IMR-90 (cell line): Measurements from ENCODE around the gene AAMP. TPM values are rescaled to one million over a fixed set of nuclear protein-coding genes. Genes with fewer than 3 reads are reported as not detected.

ENCODE experiments used
- ATAC-seq: fragments of 200-7000 bp; cut with Tn5 transposase; 2 replicates; pipeline ENCODE4 v1.9.1; 2020; ENCODE audit warnings: low read depth, mild to moderate bottlenecking, moderate library complexity
- BruUV-seq: library from RNA; stranded (reverse); fragments of 400-500 nt; replicated peaks from 2 replicates; lab custom pipeline; 2021; lab: Mats Ljungman, UMichigan
- CTCF ChIA-PET: fragments of 300-600 bp; formaldehyde crosslinking; extraction: SDS; loops from one replicate; lab custom pipeline; 2021; ENCODE audit warnings: antibody characterized with exemption; lab: Yijun Ruan, JAX
- POLR2A ChIA-PET: fragments of 300-600 bp; sonication (Branson Sonifier 250); formaldehyde crosslinking; loops from one replicate; lab custom pipeline; 2022; ENCODE audit warnings: antibody characterized with exemption; ENCODE audit not compliant: unreplicated experiment; lab: Charles Lee
- DNase-seq: peaks from one replicate; pipeline ENCODE4 v3.0.0; 2013
- H2AFZ ChIP-seq: replicated peaks from 2 replicates; pipeline ENCODE3; 2013; ENCODE audit warnings: low read length, mild to moderate bottlenecking; ENCODE audit not compliant: poor library complexity
- H2AK5ac ChIP-seq: 2 replicates; pipeline ENCODE4 v1.6.1; 2013; ENCODE audit warnings: low read depth, low read length, inconsistent platforms
- H2AK9ac ChIP-seq: replicated peaks from 2 replicates; pipeline ENCODE3; 2013; ENCODE audit warnings: mild to moderate bottlenecking, low read depth, low read length, moderate library complexity; ENCODE audit not compliant: poor library complexity
- H2BK120ac ChIP-seq: 2 replicates; pipeline ENCODE4 v1.6.1; 2013; ENCODE audit warnings: low read depth, low read length, inconsistent platforms
- H2BK15ac ChIP-seq: 3 replicates; pipeline ENCODE4 v1.6.1; 2013; ENCODE audit warnings: low read depth, low read length, inconsistent platforms
- H2BK20ac ChIP-seq: 2 replicates; pipeline ENCODE4 v1.6.1; 2013; ENCODE audit warnings: low read depth, mild to moderate bottlenecking, inconsistent platforms, low read length, moderate library complexity
- H2BK5ac ChIP-seq: 2 replicates; pipeline ENCODE4 v1.6.1; 2013; ENCODE audit warnings: mild to moderate bottlenecking, low read depth, low read length, inconsistent platforms; ENCODE audit not compliant: poor library complexity, severe bottlenecking
- H3K14ac ChIP-seq: replicated peaks from 2 replicates; pipeline ENCODE4 v1.6.1; 2013; ENCODE audit warnings: low read depth, low read length, inconsistent platforms
- H3K18ac ChIP-seq: 2 replicates; pipeline ENCODE4 v1.6.1; 2013; ENCODE audit warnings: low read depth, low read length, control low read depth
- H3K23ac ChIP-seq: 2 replicates; pipeline ENCODE4 v1.6.1; 2013; ENCODE audit warnings: low read depth, low read length, inconsistent platforms
- H3K27ac ChIP-seq: 2 replicates; pipeline ENCODE4 v1.5.1; 2013; ENCODE audit warnings: mild to moderate bottlenecking, control low read depth, low read length; ENCODE audit not compliant: insufficient read depth
- H3K27me3 ChIP-seq: 2 replicates; pipeline ENCODE4 v1.6.1; 2013; ENCODE audit warnings: low read length; ENCODE audit not compliant: control insufficient read depth, insufficient read depth
- H3K36me3 ChIP-seq: 2 replicates; pipeline ENCODE4 v1.6.1; 2013; ENCODE audit warnings: low read length, mixed read lengths; ENCODE audit not compliant: control insufficient read depth, insufficient read depth
- H3K4ac ChIP-seq: 2 replicates; pipeline ENCODE4 v1.6.1; 2013; ENCODE audit warnings: low read depth, low read length, inconsistent platforms
- H3K4me1 ChIP-seq: 2 replicates; pipeline ENCODE4 v1.6.1; 2013; ENCODE audit warnings: low read length, mixed read lengths; ENCODE audit not compliant: control insufficient read depth, insufficient read depth
- H3K4me2 ChIP-seq: 2 replicates; pipeline ENCODE4 v1.6.1; 2013; ENCODE audit warnings: low read depth, mild to moderate bottlenecking, control low read depth, low read length, moderate library complexity
- H3K4me3 ChIP-seq: 2 replicates; pipeline ENCODE4 v1.5.1; 2013; ENCODE audit warnings: low read depth, mild to moderate bottlenecking, control low read depth, low read length, moderate library complexity; ENCODE audit not compliant: insufficient read depth
- H3K56ac ChIP-seq: 2 replicates; pipeline ENCODE4 v1.6.1; 2013; ENCODE audit warnings: low read length, inconsistent platforms; ENCODE audit not compliant: insufficient read depth; ENCODE audit errors: extremely low read depth
- H3K79me1 ChIP-seq, 2 experiments: 2 replicates each; pipeline ENCODE4 v1.6.1; 2013; ENCODE audit warnings: low read length in 2 of 2, inconsistent platforms in 1 of 2, low read depth in 1 of 2
- H3K9ac ChIP-seq: 2 replicates; pipeline ENCODE4 v1.6.1; 2013; ENCODE audit warnings: low read depth, low read length, control low read depth
- H3K9me1 ChIP-seq: 2 replicates; pipeline ENCODE4 v1.6.1; 2013; ENCODE audit warnings: low read length, inconsistent platforms; ENCODE audit not compliant: insufficient read depth
- H3K9me3 ChIP-seq: 2 replicates; pipeline ENCODE4 v1.6.1; 2013; ENCODE audit warnings: low read length; ENCODE audit not compliant: control insufficient read depth, insufficient read depth
- H4K20me1 ChIP-seq: 2 replicates; pipeline ENCODE4 v1.6.1; 2013; ENCODE audit warnings: low read length, inconsistent platforms; ENCODE audit not compliant: insufficient read depth
- H4K5ac ChIP-seq: 2 replicates; pipeline ENCODE4 v1.6.1; 2013; ENCODE audit warnings: mild to moderate bottlenecking, low read depth, low read length, control low read depth
- H4K8ac ChIP-seq, 2 experiments: 2 replicates each; pipeline ENCODE4 v1.6.1; 2013; ENCODE audit warnings: low read depth in 2 of 2, low read length in 2 of 2, control low read depth in 1 of 2, inconsistent platforms in 1 of 2
- H4K91ac ChIP-seq: 2 replicates; pipeline ENCODE4 v1.6.1; 2013; ENCODE audit warnings: low read depth, low read length, inconsistent platforms; ENCODE audit not compliant: insufficient read depth
- BHLHE40 ChIP-seq: fragments of 150-350 bp; IDR thresholded peaks from 2 replicates; pipeline ENCODE4 v1.6.1; 2016; ENCODE audit warnings: mild to moderate bottlenecking, low read depth, low read length
- FOS ChIP-seq: fragments of 150-350 bp; IDR thresholded peaks from 2 replicates; pipeline ENCODE4 v1.6.1; 2016; ENCODE audit warnings: low read depth, low read length
- MXI1 ChIP-seq: IDR thresholded peaks from 2 replicates; pipeline ENCODE4 v1.6.1; 2012; ENCODE audit warnings: low read depth, mild to moderate bottlenecking, low read length, moderate library complexity, borderline replicate concordance
- POLR2A ChIP-seq: IDR thresholded peaks from 2 replicates; pipeline ENCODE4 v1.6.1; 2012; ENCODE audit warnings: mild to moderate bottlenecking, low read depth, low read length
- WGBS, 2 experiments: methylation state at CpG; one replicate each; pipeline versions ENCODE4 v1.1.5 to v1.1.7; 2013; ENCODE audit warnings: missing lambda C conversion rate in 2 of 2; ENCODE audit not compliant: insufficient read length in 1 of 2; ENCODE audit errors: extremely low coverage in 2 of 2; 5-methylcytosine and 5-hydroxymethylcytosine counted together
- dilution Hi-C: fragments of 300-500 bp; cut with HindIII; formaldehyde crosslinking; loops from one replicate; pipeline ENCODE4 v1.14.3; 2018; ENCODE audit warnings: low sequenced_read_pairs; ENCODE audit not compliant: unreplicated experiment
- in situ Hi-C: fragments of 300-500 bp; cut with MboI; formaldehyde crosslinking; loops from 3 replicates; pipeline ENCODE4 v1.14.3; 2019; ENCODE audit warnings: low sequenced_read_pairs, inconsistent platforms, mixed read lengths
- intact Hi-C: fragments of 100-400 bp; cut with micrococcal nuclease; formaldehyde crosslinking; loops from 2 replicates; pipeline ENCODE4 v1.10.0; 2022
- polyA plus RNA-seq, 3 experiments: library from polyadenylated mRNA; depleted of rRNA; stranded (reverse); fragments of >200 nt; gene quantifications; 2 replicates each; pipeline ENCODE4 v1.2.3, GENCODE V29; 2012; ENCODE audit warnings: low replicate concordance in 1 of 3
- total RNA-seq: library from RNA; depleted of rRNA; stranded (reverse); fragments of >200 nt; gene quantifications from 2 replicates; pipeline ENCODE4 v1.2.3, GENCODE V29; 2012
- TF ChIP-seq, protein P1 (sequence below): fragments of 150-350 bp; IDR thresholded peaks from 2 replicates; pipeline ENCODE4 v1.6.1; 2017; ENCODE audit warnings: mild to moderate bottlenecking, antibody characterized with exemption, low read length, low read depth
- TF ChIP-seq, protein P2 (sequence below): fragments of 150-350 bp; IDR thresholded peaks from 2 replicates; pipeline ENCODE4 v1.6.1; 2016; ENCODE audit warnings: low read depth, mild to moderate bottlenecking, low read length, moderate library complexity, borderline replicate concordance

Gene AAMP
- total and polyA plus RNA-seq, 2 of the 4 experiments (the other 2 are of a cell fraction), result 104 to 112 TPM

DNA sequence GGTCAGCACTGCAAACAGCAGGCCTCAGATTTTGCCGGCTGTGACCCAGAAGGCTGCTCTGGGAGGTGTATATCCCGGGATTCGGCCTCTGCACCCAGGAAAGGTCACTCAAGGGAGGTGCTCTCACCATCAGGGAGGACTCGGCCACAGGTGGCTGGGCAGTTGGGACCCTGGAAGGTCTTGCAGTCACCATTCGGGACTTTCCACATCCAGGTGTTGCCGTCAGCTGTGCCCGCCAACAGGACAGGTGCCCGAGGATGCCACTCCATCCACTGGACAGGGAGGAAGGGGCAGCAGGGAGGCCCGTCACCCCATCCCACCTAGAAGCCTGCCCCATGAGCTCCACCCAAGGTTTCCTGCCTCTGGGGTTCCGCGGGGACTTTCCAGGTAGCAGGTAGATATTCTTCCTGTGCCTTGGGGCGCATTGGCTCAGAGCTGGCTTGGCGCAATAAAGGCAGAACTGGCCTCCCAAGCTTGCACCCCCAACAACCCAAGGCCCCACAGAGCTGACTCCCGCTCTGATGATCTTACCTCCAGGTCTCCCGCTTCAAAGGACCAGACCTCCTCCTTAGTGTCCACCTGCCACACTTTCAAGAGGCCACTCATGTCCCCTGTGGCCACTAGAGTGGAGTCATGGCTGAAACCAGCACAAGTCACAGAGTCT lies 3.5 kb downstream of the AAMP start:
- TF ChIP-seq BHLHE40, result no peak
- TF ChIP-seq, protein P1, sequence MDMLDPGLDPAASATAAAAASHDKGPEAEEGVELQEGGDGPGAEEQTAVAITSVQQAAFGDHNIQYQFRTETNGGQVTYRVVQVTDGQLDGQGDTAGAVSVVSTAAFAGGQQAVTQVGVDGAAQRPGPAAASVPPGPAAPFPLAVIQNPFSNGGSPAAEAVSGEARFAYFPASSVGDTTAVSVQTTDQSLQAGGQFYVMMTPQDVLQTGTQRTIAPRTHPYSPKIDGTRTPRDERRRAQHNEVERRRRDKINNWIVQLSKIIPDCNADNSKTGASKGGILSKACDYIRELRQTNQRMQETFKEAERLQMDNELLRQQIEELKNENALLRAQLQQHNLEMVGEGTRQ, result no peak
- TF ChIP-seq, protein P2, sequence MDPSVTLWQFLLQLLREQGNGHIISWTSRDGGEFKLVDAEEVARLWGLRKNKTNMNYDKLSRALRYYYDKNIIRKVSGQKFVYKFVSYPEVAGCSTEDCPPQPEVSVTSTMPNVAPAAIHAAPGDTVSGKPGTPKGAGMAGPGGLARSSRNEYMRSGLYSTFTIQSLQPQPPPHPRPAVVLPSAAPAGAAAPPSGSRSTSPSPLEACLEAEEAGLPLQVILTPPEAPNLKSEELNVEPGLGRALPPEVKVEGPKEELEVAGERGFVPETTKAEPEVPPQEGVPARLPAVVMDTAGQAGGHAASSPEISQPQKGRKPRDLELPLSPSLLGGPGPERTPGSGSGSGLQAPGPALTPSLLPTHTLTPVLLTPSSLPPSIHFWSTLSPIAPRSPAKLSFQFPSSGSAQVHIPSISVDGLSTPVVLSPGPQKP, result no peak
- no peak for TF ChIP-seq FOS
- TF ChIP-seq POLR2A, result no peak
- TF ChIP-seq MXI1, result no peak
- Histone ChIP-seq H4K8ac (no peak overlapping the region), H2AK5ac (no peak overlapping the region), H3K4ac (no peak overlapping the region), H2BK120ac (no peak overlapping the region), H4K20me1 (peaks cover 9% of the 10 kb centered on the region; the same call in 1 of the 2 replicates), H3K23ac (no peak overlapping the region), H4K5ac (no peak overlapping the region), H3K9me1 (0 out of 2 replicates have a peak, but pooled peaks cover 3% of the 10 kb centered on the region), H2BK20ac (no peak overlapping the region), H2AK9ac (no peak overlapping the region), H3K36me3 (peaks cover 41% of the 10 kb centered on the region), H2AFZ (no peak overlapping the region), H3K79me1 (peaks cover 18 to 26% of the 10 kb centered on the region in 2 experiments), H2BK15ac (no peak overlapping the region), H3K9ac (no peak overlapping the region), H3K14ac (no peak overlapping the region), H3K4me3 (no peak overlapping the region), H3K56ac (no peak overlapping the region), H3K27ac (no peak overlapping the region), H4K91ac (no peak overlapping the region), H3K27me3 (no peaks in the 10 kb centered on the region), H2BK5ac (no peak overlapping the region), H3K4me2 (no peak overlapping the region), H3K4me1 (peaks cover 6% of the 10 kb centered on the region), H3K18ac (no peak overlapping the region), H3K9me3 (no peaks in the 10 kb centered on the region)
- DNase-seq (no peak), ATAC-seq (no peak)
- POLR2A ChIA-PET, result no interaction called here
- dilution Hi-C loops, result no loop called here
- in situ Hi-C loops, result no loop called here
- intact Hi-C loops, result no loop called here
- 95% methylated on average over 7 of the region's 15 CpGs; no CpG with 5 or more reads in 1 of the 2 experiments for WGBS, 2 experiments
- CTCF ChIA-PET, result no interaction called here
- no TSS peak for BruUV-seq
